ENCODE data around the gene NCKAP5.

Gene NCKAP5

GRCh38 chr2:133512121-133512520, 56.1 kb downstream of the NCKAP5 start:
- Histone ChIP-seq H3K27me3 (no peaks in the 10 kb centered on the region), H3K36me3 (no peaks in the 10 kb centered on the region), H3K9me3 (no peaks in the 10 kb centered on the region), H3K4me3 (ENCODE audit: low read depth, low read length) (no peak overlapping the region), H3K4me1 (no peaks in the 10 kb centered on the region)
- no peak for TF ChIP-seq CTCF (IDR thresholded peaks at IDR 0.05; ENCODE audit: low read depth, low read length)
- DNase-seq: no peak

- Histone ChIP-seq H3K4me3 (ENCODE audit: low read depth, low read length) (no peak overlapping the region), H3K9me3 (no peaks in the 10 kb centered on the region), H3K4me1 (no peaks in the 10 kb centered on the region), H3K27me3 (no peaks in the 10 kb centered on the region), H3K36me3 (no peaks in the 10 kb centered on the region)
- no peak for DNase-seq
- no peak for TF ChIP-seq CTCF (IDR thresholded peaks at IDR 0.05; ENCODE audit: low read depth, low read length)
Measured at GRCh38 chr2:133511679-133512078, 56.6 kb downstream of the NCKAP5 start.

GRCh38 chr2:133509777-133510176, 58.5 kb downstream of the NCKAP5 start:
- Histone ChIP-seq H3K9me3 (no peaks in the 10 kb centered on the region), H3K27me3 (no peaks in the 10 kb centered on the region), H3K4me3 (ENCODE audit: low read depth, low read length) (no peak overlapping the region), H3K4me1 (no peaks in the 10 kb centered on the region), H3K36me3 (no peaks in the 10 kb centered on the region)
- no peak for DNase-seq
- TF ChIP-seq CTCF (IDR thresholded peaks at IDR 0.05; ENCODE audit: low read depth, low read length): no peak

GRCh38 chr2:133508546-133509165, 59.6 kb downstream of the NCKAP5 start:
- DNase-seq: no peak
- Histone ChIP-seq H3K9me3 (no peaks in the 10 kb centered on the region), H3K36me3 (no peaks in the 10 kb centered on the region), H3K4me1 (no peaks in the 10 kb centered on the region), H3K4me3 (ENCODE audit: low read depth, low read length) (no peak overlapping the region), H3K27me3 (no peaks in the 10 kb centered on the region)
- no peak for TF ChIP-seq CTCF (IDR thresholded peaks at IDR 0.05; ENCODE audit: low read depth, low read length)

- Histone ChIP-seq H3K27me3 (no peaks in the 10 kb centered on the region), H3K9me3 (no peaks in the 10 kb centered on the region), H3K36me3 (no peaks in the 10 kb centered on the region), H3K4me1 (no peaks in the 10 kb centered on the region), H3K4me3 (ENCODE audit: low read depth, low read length) (no peak overlapping the region)
- DNase-seq: peak; percentile 13
- TF ChIP-seq CTCF (IDR thresholded peaks at IDR 0.05; ENCODE audit: low read depth, low read length): no peak
Measured at GRCh38 chr2:133506996-133507395, 61.3 kb downstream of the NCKAP5 start.

GRCh38 chr2:133504566-133505505, 63.4 kb downstream of the NCKAP5 start:
- DNase-seq: peak; percentile 10
- Histone ChIP-seq H3K27me3 (no peaks in the 10 kb centered on the region), H3K4me1 (no peaks in the 10 kb centered on the region), H3K4me3 (ENCODE audit: low read depth, low read length) (no peak overlapping the region), H3K9me3 (no peaks in the 10 kb centered on the region), H3K36me3 (no peaks in the 10 kb centered on the region)
- TF ChIP-seq CTCF (IDR thresholded peaks at IDR 0.05; ENCODE audit: low read depth, low read length): no peak

All from BE2C (cell line).